ENCODE results near the gene SEMA5B.

SEMA5B gene

DNA sequence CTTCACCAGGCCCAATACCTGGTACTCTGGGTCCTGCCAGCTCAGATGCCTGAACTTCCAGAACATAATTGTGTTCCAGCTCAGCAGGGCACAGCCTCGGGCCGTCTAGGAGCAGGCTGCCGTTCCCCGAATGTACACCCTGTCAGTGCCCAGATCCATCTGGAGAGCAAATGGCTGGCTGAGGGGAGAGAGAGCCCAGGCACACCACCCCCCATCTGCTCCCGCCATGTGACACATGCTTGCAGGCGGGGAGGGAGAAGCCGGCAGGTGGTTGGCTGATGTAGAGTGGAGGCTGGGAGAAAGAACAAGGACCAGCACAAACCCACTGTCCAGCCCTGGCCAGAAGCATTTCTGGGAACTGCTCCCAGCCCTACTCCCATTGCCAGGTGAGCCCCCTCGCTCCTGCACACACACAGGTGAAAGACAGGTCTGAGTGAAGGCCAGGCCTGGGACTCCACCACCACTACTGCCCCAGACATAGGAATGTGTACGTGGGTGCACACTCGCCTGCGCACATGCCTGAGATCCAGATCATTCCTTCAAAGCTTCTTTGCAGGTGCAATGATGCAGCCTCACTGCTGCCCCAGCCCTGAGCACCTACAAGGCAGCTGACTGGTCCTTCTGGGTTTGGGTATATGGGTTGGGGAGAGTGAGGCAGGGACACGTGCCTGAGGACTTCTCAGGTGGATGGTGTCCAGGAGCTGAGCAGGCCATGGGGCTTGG lies 53.5 kb downstream of the SEMA5B start:
- no peak for DNase-seq (ENCODE audit: low spot score)

DNA sequence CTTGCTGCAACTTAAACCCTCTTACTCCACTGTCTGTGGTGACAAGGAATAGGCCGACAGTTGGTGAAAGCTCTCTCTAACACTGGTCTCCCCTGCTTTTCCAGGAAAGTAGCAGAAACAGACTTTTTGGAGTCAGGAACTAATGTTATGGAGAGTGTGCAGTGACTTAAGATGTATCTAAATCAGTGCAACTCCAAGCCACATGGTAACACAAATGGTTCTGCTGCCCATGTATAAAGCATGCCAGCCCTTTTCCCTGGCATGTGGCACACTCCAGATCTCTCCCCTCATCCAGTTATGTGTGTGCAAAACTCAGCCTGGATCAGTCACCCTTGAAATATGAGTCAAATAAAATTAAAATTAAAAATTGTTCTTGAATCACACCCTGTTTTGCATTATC lies 55.4 kb downstream of the SEMA5B start:
- DNase-seq (ENCODE audit: low spot score) = no peak

DNA sequence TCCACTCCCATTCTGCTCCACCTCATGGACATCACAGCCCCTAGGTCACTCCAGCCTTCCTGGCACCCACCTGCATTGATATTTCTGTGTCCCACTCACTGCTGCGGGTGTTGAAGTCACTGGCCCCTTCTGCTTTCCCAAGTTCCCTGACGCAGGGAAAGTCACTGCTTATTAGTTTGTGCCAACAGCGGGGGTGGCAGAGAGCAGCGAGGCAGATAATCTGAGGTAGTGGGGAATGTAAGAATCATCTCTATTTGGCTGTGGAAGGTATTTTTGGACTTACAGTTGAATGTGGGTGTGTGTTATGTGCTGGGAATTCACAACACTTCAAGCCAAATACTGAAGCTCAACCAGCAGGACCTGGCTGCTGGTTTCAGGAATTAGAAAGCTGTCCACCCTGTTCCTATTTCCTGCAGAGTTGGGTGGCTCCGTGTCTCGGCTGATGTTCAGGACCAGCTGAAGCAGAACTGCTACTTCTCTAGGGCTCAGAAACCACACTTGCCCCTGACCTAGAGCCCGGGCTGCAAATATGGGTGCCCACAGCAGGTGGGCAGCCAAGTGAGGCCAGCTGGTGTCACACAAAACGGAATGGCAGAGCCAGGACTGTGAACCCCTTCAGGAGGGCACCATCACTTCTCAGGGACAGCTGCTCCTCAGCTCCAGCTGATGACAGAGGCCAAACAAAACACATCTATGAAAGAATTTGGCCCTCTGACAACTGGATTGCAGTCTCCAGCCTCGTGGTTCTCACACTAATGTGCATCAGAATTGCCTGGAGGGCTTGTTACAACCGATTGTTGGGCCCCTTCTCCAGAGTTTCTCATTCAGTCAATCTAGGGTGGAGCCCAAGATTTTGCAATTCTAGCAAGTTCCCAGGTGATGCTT lies 57.7 kb downstream of the SEMA5B start:
- no peak for DNase-seq (ENCODE audit: low spot score)

DNA sequence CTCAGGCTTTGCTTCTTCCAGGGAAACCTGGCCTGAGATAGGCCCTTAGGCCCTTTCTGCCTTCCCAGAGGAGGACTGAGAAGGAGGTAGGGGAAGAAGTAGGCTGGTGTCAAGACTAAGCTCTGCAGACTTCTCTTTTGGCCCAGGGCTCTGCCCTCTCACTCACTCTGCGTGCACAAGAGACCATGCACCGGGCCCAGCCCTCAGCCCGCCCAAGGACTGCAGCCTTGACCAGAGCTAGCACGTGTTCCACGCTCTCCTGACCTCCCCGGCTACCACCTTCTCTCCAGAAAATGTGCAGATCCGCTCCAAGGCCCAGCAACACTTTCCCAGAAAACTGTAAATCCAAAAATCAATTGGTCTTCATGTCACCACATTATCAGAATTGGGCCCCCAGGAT lies 59.8 kb downstream of the SEMA5B start:
- no peak for DNase-seq (ENCODE audit: low spot score)

DNA sequence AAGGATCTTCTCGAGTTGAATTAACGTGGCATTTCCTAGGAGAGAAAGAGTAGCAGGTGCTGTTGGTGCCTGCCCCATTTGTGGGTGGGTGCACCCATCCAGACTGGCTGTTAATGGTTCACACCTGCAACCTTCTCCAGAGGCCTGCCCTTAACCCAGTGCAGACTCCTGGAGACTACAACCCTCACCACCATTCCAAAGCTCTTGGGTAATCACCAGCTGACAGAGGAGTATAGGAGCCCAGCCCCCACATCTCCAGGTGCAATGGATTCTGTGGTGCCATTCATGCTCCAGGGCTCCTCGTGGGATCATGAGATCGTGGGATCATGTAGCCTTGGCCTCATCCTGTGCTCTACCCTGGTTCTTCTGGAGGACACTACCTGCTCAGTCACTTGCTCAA lies 60.2 kb downstream of the SEMA5B start:
- no peak for DNase-seq (ENCODE audit: low spot score)

DNA sequence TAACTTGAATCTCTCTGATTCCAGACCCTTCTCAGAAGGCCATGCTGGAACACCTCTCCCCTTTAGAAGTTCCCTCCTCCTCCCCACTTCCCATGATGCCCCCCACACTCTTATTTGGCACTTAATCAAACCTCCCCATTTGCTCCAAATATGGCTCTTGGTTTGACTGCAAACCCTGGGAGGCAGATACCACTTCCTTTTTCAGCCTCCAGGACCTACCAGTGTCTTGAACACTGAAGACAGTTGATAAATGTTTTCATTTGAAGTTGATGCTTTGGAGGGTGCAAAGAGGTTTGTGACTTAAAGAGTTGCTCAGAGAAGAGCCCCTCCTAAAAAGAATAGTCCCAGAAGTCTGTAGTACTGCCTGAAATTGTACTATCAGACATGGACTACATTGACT lies 61.5 kb downstream of the SEMA5B start:
- no peak for DNase-seq (ENCODE audit: low spot score)

DNA sequence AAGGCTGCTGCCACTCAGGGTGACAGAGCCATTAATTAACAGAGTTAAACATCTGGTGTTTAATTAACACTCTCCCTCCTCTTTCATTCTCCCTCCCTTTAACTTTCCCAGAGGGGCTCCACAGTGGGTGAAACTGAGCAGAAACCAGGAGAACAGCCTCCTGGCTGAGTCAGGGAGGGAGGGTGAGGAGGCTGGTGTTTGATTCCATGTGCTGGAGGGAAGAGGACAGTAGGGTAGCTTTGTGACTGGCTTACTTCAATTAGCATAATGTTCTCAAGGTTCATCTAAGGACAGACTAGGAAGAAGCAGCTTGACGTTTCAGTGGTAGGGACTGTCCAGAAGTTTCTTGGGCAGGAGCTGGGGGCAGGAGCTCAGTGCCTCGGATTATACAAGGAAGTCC lies 62.8 kb downstream of the SEMA5B start:
- no peak for DNase-seq (ENCODE audit: low spot score)

DNA sequence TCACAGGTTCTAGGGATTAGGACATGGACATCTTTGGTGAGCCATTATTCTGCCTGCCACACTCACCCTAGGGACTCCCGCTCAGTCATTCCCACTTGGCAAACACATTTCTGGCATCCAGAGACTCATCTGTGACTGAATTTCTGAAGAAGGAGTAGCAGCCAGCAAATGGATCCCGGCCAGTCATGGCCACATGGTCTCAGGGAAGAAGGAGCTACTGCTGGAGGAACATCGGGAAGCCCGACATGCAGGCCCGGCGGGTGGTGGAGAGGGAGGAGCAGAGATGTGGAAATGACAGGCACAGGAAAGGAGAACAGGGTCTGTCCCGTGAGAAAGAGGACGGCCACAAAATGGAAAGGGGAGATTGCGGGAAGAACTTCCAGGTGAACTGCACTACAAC lies 65.4 kb downstream of the SEMA5B start:
- DNase-seq (ENCODE audit: low spot score) = no peak

DNA sequence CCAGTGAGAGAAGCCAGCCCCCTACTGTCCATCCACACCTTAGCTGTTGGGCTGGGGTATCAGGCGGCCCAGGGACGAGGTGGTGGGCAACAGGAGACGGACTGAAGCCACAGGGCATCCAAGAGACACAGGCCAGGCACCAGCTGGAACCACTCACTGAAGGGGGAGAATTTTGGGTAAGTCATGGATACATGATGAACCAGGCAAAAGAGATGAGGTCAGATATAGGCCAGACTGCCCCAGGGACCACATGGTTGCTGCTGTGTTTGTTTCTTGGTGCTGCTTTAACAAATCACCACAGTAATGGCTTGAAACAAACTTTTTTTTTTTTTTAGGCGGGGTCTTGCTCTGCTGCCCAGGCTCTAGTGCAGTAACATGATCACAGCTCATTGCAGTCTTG lies 66.4 kb downstream of the SEMA5B start:
- DNase-seq (ENCODE audit: low spot score) = no peak

DNA sequence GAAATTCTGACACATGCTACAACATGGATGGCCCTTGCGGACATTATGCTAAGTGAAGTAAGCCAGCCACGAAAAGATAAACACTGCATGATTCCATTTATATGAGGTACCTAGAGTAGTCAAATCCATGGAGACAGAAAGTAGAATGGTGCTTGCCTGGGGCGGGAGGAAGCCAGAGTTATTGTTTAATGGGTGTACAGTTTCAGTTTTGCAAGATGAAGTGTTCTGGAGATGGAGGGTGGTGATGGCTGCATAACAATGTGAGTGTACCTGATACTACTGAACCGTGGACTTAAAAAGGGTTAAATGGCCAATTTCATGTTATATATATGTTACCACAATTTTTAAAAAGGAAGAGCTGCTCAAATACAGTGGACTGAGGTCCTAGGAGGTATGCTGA lies 66.9 kb downstream of the SEMA5B start:
- no peak for DNase-seq (ENCODE audit: low spot score)

DNA sequence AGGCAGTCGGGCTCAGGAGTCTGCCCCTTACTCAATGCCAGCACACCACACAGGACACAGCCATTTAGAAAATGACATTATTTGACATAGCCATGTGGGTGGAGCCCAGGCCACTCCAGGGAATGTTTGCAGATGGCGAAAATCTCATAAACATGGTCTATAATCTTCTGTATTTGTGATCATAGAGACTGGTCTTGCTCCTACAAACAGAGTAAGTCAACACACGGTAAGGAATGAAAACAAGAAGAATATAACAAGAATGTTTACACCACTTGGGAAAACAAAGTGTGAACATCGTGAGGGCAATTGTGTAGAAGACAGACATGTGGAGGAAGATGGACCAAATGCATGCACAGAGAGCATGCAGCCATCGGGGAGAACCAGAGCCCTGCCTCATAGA lies 68.2 kb downstream of the SEMA5B start:
- no peak for DNase-seq (ENCODE audit: low spot score)

DNA sequence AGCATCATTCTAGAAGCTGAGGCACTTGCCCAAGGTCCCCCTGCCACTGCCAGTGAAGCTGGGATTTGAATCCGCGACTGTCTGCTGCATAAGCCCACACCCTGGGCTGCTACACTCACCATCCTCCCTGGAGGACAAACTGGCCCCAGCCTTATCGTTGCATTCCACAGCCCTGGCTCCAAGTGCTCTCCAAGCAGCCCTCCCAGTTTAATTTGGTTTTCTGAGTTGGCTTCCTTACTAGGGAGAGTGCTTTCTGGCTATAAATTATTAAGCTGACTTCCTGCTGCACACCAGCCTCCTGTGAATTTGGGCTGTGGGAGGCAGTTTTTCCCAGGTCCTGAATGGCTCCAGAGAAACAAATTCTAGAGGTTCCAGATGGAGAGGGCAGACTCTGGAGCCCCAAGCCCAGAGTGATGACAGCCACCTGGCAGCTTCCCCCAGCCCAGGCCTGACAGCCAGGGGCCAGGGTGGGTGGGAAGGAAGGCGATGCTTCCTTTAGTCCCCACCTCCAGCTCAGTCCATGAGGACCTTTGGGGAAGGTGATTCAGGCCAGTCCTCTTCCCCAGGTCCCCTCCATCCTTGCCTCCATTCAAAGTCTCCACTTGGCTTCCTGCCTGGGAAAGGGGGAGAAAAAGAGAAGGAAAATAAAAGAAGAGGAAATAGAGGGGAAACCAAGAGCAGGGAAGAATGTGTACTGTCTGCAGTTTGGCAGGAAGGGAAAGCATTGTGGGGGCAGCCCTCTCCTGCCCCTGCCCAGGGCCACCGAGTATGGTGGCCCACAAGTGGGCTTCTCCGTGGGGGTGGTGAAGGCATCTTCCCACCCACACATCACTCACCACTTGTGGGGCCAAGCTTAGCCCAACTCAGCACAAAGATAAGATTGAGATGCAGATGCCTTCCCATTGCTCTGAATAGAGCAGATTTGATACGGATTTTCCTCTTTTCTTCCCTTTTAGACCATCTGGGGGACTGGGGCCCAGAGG lies 69.6 kb downstream of the SEMA5B start:
- DNase-seq (ENCODE audit: low spot score) = no peak

DNA sequence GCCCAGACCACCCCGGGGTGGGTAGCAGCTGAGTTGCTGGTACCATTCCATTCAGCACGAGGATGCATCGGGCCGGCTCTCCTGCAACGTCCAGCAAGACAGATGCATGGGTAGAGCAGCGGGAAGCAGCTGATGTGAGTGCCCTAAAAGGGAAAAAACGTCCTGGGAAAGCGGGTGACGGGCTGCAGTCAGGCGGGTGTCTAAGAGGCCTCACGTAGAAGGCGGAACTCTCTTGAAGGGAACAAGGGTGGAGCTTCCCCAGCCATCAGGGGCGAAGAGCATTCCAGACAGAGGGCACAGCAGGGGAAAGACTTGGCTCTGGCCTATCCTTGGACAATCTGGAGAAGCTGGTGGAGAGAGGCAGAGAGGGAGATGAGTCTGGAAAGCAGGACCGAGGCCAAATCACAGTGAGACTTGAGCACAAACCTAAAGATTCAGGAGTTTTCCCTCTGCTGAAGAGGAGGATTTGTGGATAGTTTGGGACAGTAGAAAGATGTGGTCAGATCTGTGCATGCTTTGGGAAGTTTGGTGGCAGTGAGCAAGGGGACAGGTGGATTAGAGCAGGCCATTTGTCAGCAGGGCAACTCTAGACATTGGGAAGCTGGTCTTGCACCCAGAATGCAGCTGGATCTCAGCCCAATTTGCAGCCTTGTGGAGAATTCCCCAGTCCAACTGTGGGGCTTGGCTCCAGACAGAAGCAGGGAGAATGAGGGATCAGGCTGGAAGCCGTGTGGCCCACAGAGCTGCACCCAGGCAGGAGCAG lies 70.7 kb downstream of the SEMA5B start:
- no peak for DNase-seq (ENCODE audit: low spot score)

DNA sequence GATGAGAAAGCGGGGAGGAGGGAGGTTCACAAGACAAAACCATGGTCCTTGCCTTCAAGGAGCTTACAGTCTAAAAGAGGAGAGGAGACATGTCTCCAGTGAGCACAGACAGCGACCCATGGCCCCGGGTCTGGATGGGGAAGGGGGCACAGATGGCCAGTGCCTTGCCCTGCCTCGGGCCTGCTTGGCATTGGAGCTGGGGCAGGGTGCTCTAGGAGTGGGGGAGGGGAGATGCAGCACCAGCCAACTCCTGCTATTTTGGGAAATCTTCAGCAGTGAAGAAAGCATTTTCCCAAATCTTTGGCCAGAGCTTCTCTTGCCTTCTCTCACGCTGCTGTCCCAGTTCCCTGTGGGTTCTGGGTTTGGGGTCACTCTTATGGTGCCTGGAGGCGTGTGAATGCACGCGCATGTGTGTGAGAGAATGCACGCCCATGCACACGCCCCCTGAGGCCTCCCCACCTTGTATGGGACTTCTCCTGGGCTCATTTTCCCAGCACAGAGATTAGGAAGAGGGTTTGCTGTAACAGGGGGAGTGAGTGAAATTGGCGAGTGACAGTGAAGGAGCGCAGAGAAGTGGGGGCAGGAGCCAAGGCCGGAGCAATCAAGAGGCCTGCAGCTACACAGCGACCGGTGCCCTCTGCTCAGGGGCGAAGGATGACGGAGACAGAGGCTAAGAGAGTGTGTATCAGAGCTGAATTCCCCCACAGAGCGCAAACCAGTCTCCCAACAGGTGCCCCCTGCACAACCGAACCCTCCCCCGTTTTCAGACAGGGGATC lies 71.5 kb downstream of the SEMA5B start:
- DNase-seq (ENCODE audit: low spot score) = no peak

DNA sequence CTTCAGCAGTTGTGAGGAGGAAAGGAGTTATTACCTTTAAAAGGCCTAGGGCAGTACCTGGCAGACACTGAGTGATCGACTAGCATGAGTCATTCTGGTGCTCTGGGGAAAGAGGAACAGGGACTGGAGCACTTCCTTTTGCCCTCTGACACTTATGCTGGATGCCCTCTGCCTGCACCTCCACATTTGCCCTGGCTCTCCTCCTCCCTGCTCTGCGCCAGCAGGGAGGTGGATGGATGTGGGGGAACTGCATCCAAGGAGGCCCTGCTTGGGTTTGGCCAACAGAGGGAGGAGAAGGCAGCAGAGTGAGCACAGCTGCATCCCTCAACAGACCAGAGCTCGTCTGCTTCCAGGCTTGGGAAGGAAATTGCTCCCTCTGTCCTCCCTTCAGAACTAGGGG lies 75.0 kb downstream of the SEMA5B start:
- DNase-seq (ENCODE audit: low spot score) = no peak

DNA sequence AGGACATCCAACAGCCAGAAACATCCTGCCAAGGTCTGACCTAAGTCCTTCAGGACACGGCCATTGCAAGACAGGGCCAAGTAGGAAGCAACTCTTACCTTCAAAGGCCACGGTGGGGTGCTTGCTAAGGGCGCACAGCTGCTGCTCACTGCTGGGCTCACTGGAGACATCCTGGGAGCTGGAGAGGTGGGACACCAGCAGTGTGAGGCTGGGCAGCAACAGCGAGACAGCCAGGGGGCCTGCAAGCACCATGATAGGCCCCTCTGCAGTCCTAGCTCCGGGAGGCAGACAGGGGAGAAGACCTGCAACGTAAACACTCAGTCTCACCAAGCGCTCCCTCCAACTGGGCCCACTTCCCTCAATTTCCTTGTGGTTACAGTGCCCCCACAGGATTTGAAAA lies 79.2 kb downstream of the SEMA5B start:
- DNase-seq (ENCODE audit: low spot score) = no peak

DNA sequence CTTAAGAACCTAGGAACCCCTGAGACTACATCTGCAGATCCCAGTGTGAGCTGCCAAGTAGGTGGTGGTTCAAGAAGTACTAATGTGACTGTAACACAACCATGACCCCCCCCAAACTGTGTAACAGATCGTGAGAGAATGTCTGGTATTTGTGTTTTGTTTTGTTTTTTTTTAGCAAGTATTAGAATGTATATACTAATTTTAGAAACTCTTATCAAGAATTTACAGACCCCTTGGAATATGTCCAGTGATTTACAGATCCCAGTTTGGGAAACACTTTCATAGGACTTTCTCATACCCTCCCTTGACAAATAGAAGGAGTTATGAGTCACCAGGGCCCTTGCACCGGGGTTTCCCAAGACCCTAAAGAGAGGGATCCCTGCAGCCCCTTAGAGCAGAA lies 79.8 kb downstream of the SEMA5B start:
- DNase-seq (ENCODE audit: low spot score) = no peak

DNA sequence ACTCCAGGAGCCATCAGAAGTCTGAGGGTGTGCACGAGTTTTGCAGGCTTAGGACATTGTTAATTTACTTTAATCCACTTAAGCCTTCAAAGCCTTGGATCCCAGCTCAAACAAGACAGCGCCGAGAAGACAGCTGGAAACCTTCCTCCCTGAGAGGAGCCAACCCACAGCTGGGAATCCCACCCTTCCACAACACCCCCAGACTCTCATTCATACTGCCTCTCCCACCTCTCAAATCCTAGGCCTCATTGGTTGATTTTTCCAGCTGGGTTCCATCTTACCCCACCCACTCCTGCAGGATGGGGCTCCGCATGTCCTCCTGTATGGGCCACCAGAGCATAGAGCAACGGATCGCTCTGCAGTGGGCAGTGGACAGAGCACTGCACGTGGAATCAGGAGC lies 80.4 kb downstream of the SEMA5B start:
- no peak for DNase-seq (ENCODE audit: low spot score)

DNA sequence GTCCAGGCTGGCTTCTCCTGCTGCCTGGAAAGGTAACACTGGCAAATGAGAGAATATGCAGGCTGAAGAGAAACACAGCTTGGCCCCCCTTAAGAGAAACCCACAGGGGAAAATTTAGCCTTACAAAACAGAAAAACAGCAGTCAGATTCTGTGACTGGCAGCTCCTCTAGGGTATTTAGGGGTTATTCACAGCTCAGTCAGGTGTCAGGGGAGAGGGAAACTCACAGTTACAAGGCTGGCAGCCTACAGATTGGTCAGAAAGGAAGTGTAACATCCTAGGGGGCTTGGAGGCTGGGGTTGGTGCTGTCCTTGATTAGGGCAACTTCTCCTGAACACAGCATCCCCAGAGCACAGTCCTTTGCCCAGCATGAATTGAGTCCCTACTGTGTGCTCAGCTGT lies 81.4 kb downstream of the SEMA5B start:
- no peak for DNase-seq (ENCODE audit: low spot score)

DNA sequence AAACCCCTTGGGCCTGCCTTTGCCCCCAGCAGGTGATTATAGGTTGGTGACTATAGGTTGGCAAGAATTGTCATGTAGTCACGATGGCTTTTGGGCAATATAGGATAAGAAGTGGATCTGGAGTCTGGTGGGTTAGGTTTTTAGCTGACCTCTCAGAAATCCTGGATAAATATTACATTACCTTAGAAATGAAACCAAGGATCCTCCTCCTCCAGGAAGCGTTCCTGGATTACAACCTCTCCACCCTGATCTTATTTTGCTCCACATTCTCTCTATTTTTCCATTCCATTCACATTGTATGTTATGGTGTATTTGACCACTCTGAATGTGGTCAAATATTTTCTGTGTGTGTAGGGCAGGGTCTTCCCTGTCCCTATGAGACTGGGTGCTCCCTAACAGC lies 82.3 kb downstream of the SEMA5B start:
- DNase-seq (ENCODE audit: low spot score) = no peak

DNA sequence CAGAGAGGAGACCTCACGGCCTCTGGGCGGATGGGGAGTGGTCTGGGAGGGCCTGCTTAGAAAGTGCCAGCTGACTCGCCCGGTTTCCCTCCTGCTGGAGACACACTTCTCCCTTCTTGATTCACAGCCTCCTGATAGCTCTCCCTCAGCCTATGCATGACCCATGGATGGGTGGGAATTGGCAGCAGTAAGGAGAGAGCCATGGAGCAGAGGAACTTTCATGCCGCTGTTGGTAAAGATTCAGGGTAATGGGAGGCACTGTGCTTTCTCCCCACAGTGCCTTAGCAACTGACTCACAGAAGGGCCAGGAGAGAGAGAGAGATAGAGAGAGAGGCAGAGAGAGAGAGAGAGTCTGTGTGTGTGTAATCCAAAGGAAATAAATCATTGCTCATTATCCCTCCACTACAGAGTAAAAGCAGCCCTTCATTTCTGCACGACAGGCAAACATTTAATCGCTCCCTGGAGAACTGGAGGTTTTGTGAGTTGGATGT lies 82.8 kb downstream of the SEMA5B start:
- no peak for DNase-seq (ENCODE audit: low spot score)
